GM23338 (cell line): ENCODE data around the gene NVL. TPM values are rescaled to one million over a fixed set of nuclear protein-coding genes. Genes with fewer than 3 reads are reported as not detected.

Experiments
- ATAC-seq: fragments of 200-7000 bp; cut with Tn5 transposase; 3 replicates; pipeline ENCODE4 v1.9.1; 2020
- DNase-seq: peaks from one replicate; pipeline ENCODE4 v3.0.0-alpha.2; 2015; ENCODE audit warnings: low spot score
- H2AFZ ChIP-seq: fragments of 200-600 bp; sonication (generic); 2 replicates; pipeline ENCODE4 v1.8.0; 2016; ENCODE audit warnings: antibody characterized with exemption, mild to moderate bottlenecking, moderate library complexity
- H3F3A ChIP-seq: fragments of 200-600 bp; sonication (generic); replicated peaks from 2 replicates; pipeline ENCODE4 v1.8.0; 2017; ENCODE audit warnings: antibody characterized with exemption, mixed run types, low read depth
- H3K27ac ChIP-seq: fragments of 200-600 bp; sonication (generic); 2 replicates; pipeline ENCODE4 v1.6.1; 2016; ENCODE audit warnings: low read depth
- H3K27me3 ChIP-seq: fragments of 200-600 bp; sonication (generic); 2 replicates; pipeline ENCODE4 v1.8.0; 2016; ENCODE audit warnings: mild to moderate bottlenecking, mixed run types, moderate library complexity; ENCODE audit not compliant: insufficient read depth
- H3K36me3 ChIP-seq: fragments of 200-600 bp; sonication (generic); 2 replicates; pipeline ENCODE4 v1.8.0; 2016; ENCODE audit warnings: mild to moderate bottlenecking; ENCODE audit not compliant: insufficient read depth
- H3K4me1 ChIP-seq: fragments of 200-600 bp; sonication (generic); 2 replicates; pipeline ENCODE4 v1.8.0; 2016; ENCODE audit warnings: mild to moderate bottlenecking, moderate library complexity; ENCODE audit not compliant: insufficient read depth
- H3K4me2 ChIP-seq: fragments of 200-600 bp; sonication (generic); 2 replicates; pipeline ENCODE4 v1.7.1; 2017; ENCODE audit warnings: mixed run types
- H3K4me3 ChIP-seq: fragments of 200-600 bp; sonication (generic); 2 replicates; pipeline ENCODE4 v1.6.1; 2016; ENCODE audit warnings: mixed run types
- H3K79me2 ChIP-seq: fragments of 200-600 bp; sonication (generic); replicated peaks from 2 replicates; pipeline ENCODE4 v1.8.0; 2017; ENCODE audit warnings: mild to moderate bottlenecking; ENCODE audit not compliant: insufficient read depth
- H3K9me2 ChIP-seq: fragments of 200-600 bp; sonication (generic); 2 replicates; pipeline ENCODE4 v1.8.0; 2017; ENCODE audit not compliant: insufficient read depth
- H4K20me1 ChIP-seq: fragments of 200-600 bp; sonication (generic); replicated peaks from 2 replicates; pipeline ENCODE4 v1.8.0; 2017; ENCODE audit warnings: mild to moderate bottlenecking; ENCODE audit not compliant: insufficient read depth
- H3K27ac Mint-ChIP-seq: 2 replicates; pipeline ENCODE4 v1.8.0; 2020; ENCODE audit warnings: inconsistent platforms, mild to moderate bottlenecking, moderate library complexity, mixed read lengths
- H3K27me3 Mint-ChIP-seq: 3 replicates; pipeline ENCODE4 v1.8.0; 2022; ENCODE audit warnings: low read depth, mild to moderate bottlenecking, moderate library complexity, mixed read lengths, inconsistent platforms; ENCODE audit not compliant: insufficient read depth, poor library complexity
- H3K36me3 Mint-ChIP-seq: 3 replicates; pipeline ENCODE4 v1.8.0; 2021; ENCODE audit warnings: low read depth, mild to moderate bottlenecking, inconsistent platforms, moderate library complexity, mixed read lengths
- H3K4me1 Mint-ChIP-seq: 3 replicates; pipeline ENCODE4 v1.8.0; 2020; ENCODE audit warnings: mild to moderate bottlenecking, inconsistent platforms, mixed read lengths
- H3K4me3 Mint-ChIP-seq: 3 replicates; pipeline ENCODE4 v1.8.0; 2021; ENCODE audit warnings: moderate library complexity, mild to moderate bottlenecking, inconsistent platforms, mixed read lengths
- H3K9me3 Mint-ChIP-seq: 3 replicates; pipeline ENCODE4 v1.8.0; 2020; ENCODE audit warnings: moderate library complexity, mild to moderate bottlenecking, inconsistent platforms, mixed read lengths
- CREB1 ChIP-seq: fragments of 250-450 bp; sonication (Bioruptor Pico); IDR thresholded peaks from 2 replicates; pipeline ENCODE4 v1.5.0; 2020; ENCODE audit warnings: low read depth, mild to moderate bottlenecking, moderate library complexity
- CTCF ChIP-seq, 2 experiments: fragments of 200-600 bp in 1 of 2; sonication (generic) in 1 of 2; conservative IDR thresholded peaks; 2 replicates each; pipeline versions ENCODE4 v1.5.1 to v1.6.1; 2016 to 2017; ENCODE audit warnings: antibody characterized with exemption in 2 of 2, low read depth in 2 of 2, mild to moderate bottlenecking in 2 of 2, moderate library complexity in 1 of 2
- ETS1 ChIP-seq: IDR thresholded peaks from 2 replicates; pipeline ENCODE4 v1.6.1; 2016; ENCODE audit warnings: antibody characterized with exemption
- EZH2 ChIP-seq: fragments of 200-600 bp; sonication (generic); IDR thresholded peaks from one replicate; pipeline ENCODE4 v1.8.0; 2017; ENCODE audit warnings: antibody characterized with exemption, mild to moderate bottlenecking, low read depth; ENCODE audit not compliant: unreplicated experiment
- EZH2phosphoT487 ChIP-seq: fragments of 200-600 bp; sonication (generic); IDR thresholded peaks from one replicate; pipeline ENCODE4 v1.8.1; 2018; ENCODE audit warnings: antibody characterized with exemption; ENCODE audit not compliant: unreplicated experiment
- JUNB ChIP-seq: IDR thresholded peaks from one replicate; pipeline ENCODE4 v1.6.1; 2016; ENCODE audit warnings: antibody characterized with exemption; ENCODE audit not compliant: unreplicated experiment
- POLR2AphosphoS5 ChIP-seq: IDR thresholded peaks from 2 replicates; pipeline ENCODE4 v1.6.1; 2016; ENCODE audit warnings: antibody characterized with exemption, low read depth
- REST ChIP-seq: IDR thresholded peaks from one replicate; pipeline ENCODE4 v1.6.1; 2018; ENCODE audit warnings: antibody characterized with exemption; ENCODE audit not compliant: unreplicated experiment
- STAT1 ChIP-seq: IDR thresholded peaks from one replicate; pipeline ENCODE4 v1.6.1; 2016; ENCODE audit warnings: antibody characterized with exemption; ENCODE audit not compliant: unreplicated experiment
- ZNF114 ChIP-seq: fragments of 250-450 bp; sonication (Bioruptor Pico); IDR thresholded peaks from 2 replicates; pipeline ENCODE4 v1.5.0; 2020; ENCODE audit warnings: mild to moderate bottlenecking, moderate library complexity
- ZNF331 ChIP-seq: fragments of 250-450 bp; sonication (Bioruptor Pico); IDR thresholded peaks from 2 replicates; pipeline ENCODE4 v1.5.0; 2020; ENCODE audit warnings: low read depth, mild to moderate bottlenecking, moderate library complexity
- polyA plus RNA-seq: library from polyadenylated mRNA; unstranded; fragments of >200 nt; fragmentation: Nextera tagmentation; extraction: Ambion mirVana; gene quantifications from 2 replicates; pipeline ENCODE4 v1.2.1, GENCODE V29; 2016
- total RNA-seq: library from RNA; depleted of rRNA; stranded (reverse); fragments of >200 nt; shearing (Covaris generic); gene quantifications from 2 replicates; pipeline ENCODE4 v1.2.3, GENCODE V29; 2014

Gene NVL
- total and polyA plus RNA-seq, 2 experiments from 2014 or later, result 44.4 to 71.7 TPM

- no peak for TF ChIP-seq REST
- TF ChIP-seq JUNB, result no peak
- TF ChIP-seq ZNF114, result no peak
- TF ChIP-seq EZH2phosphoT487, result no peak
Measured at GRCh38 chr1:224271106-224271505, 58.9 kb downstream of the NVL start (continued).

GRCh38 chr1:224267925-224268324, 62.0 kb downstream of the NVL start:
- H3K27ac Mint-ChIP-seq, result no peak overlapping the region
- TF ChIP-seq CTCF (conservative IDR thresholded peaks at IDR 0.05; ENCODE audit: low read depth in 2 of 2), result no peak
- TF ChIP-seq EZH2, result no peak
- no peak for TF ChIP-seq JUNB
- no peak for TF ChIP-seq ETS1
- no peak for TF ChIP-seq ZNF331 (CRISPR knock-in tag)
- no peak for TF ChIP-seq STAT1
- TF ChIP-seq EZH2phosphoT487, result no peak
- no peak for TF ChIP-seq POLR2AphosphoS5
- no peak for TF ChIP-seq ZNF114
- TF ChIP-seq CREB1 (CRISPR knock-in tag), result no peak
- no peak for TF ChIP-seq REST

More at GRCh38 chr1:224267925-224268324, 62.0 kb downstream of the NVL start:
- Histone ChIP-seq H3F3A (peaks cover 3% of the 10 kb centered on the region; the same call in 1 of the 2 replicates), H3K27me3 (no peaks in the 10 kb centered on the region), H3K36me3 (0 out of 2 replicates have a peak, but pooled peaks cover 11% of the 10 kb centered on the region), H3K79me2 (no peaks in the 10 kb centered on the region), H3K4me1 (no peaks in the 10 kb centered on the region), H4K20me1 (no peaks in the 10 kb centered on the region), H3K27ac (peak overlapping the region; percentile 56; the same call in 1 of the 2 replicates), H3K9me2 (no peaks in the 10 kb centered on the region), H2AFZ (no peak overlapping the region), H3K4me3 (no peak overlapping the region), H3K4me2 (no peak overlapping the region)
- H3K27me3 Mint-ChIP-seq, result peaks cover 2% of the 10 kb centered on the region
- ATAC-seq, result no peak
- peaks cover 35% of the 10 kb centered on the region; the same call in 2 of the 3 replicates for H3K36me3 Mint-ChIP-seq
- no peak for DNase-seq
- no peak overlapping the region for H3K4me3 Mint-ChIP-seq
- no peaks in the 10 kb centered on the region for H3K4me1 Mint-ChIP-seq
- H3K9me3 Mint-ChIP-seq, result no peaks in the 10 kb centered on the region
